ENCODE data around the gene BRINP2. TPM values are rescaled to one million over a fixed set of nuclear protein-coding genes. Genes with fewer than 3 reads are reported as not detected.

Gene BRINP2
- total and polyA plus RNA-seq, 9 donors: 0.02 to 0.70 (median 0.16) TPM; not detected in 3

DNA sequence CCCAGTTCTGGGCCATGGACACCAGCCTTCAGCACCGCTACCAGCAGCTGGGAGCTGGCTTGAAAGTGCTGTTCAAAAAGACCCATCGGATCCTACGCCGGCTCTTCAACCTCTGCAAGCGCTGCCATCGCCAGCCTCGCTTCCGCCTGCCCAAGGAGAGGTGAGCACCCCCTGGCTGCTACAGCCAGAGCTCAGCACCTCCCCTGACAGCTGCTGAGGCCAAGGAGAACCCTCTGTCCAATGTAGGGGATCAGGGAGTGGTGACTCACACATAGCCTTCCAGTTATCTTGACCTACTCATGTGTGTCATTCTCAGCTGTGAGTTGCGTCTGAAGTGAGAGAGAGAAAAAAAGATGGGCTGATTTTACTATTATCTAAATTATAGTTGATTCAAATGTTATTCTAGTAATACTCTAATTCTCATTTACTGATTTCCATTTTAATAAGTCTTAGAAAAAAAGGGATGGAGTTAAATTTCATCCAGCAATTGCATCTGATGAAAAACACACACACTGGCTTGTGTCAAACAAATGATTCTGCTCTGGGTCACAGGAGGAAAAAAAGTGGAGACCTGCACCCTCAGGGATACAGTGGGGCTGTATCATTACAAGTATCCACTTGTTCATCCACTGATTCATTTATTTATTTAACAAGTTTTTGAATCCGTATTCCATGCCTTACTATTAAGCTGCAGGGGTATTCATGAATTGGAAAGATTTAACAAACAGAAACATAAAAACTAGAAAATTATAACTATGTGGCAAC, 108.0 kb downstream of the BRINP2 start:
- 90 to 91% (median 90%) methylated on average over 10 of the region's 10 CpGs for WGBS, 3 donors
- no peak overlapping the region for H3K27ac ChIP-seq
- H3K36me3 ChIP-seq: no peaks in the 10 kb centered on the region
- H3K4me3 ChIP-seq: no peak overlapping the region
- intact Hi-C loops (cut with DNase I): no loop called here
- no peaks in the 10 kb centered on the region for H3K27me3 ChIP-seq
- TF ChIP-seq POLR2A (IDR thresholded peaks at IDR 0.05) (no peak), CTCF (IDR thresholded peaks at IDR 0.05) (no peak), EP300 (IDR thresholded peaks at IDR 0.05) (no peak)
- H3K9me3 ChIP-seq: no peaks in the 10 kb centered on the region
- DNase-seq: no peak
- H3K4me1 ChIP-seq (ENCODE audit: insufficient read depth): peaks cover 13% of the 10 kb centered on the region

DNA sequence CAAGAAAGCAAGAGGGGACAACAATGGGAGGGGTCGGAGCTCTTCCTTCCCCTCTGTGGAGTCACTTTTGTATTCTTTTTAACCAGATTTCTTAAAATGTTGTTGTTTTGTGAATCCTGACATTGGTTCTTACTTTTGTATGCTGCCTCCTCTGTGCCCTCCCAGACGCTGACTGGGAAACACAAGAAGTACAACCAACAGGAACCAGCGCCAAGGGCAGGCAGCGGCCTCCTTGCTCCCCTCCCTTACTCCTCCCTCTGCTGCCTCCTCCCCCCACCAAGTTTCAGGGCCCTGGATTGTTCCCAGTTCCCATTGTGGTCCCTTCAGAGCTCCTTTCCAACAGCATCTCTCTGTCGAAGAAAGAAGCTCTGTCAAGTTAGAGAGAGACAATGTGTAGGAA, 111.1 kb downstream of the BRINP2 start:
- no peak overlapping the region for H3K27ac ChIP-seq
- H3K4me1 ChIP-seq (ENCODE audit: insufficient read depth): no peaks in the 10 kb centered on the region
- H3K9me3 ChIP-seq: no peaks in the 10 kb centered on the region
- TF ChIP-seq CTCF (IDR thresholded peaks at IDR 0.05): no peak
- no peaks in the 10 kb centered on the region for H3K36me3 ChIP-seq
- H3K27me3 ChIP-seq: no peaks in the 10 kb centered on the region
- intact Hi-C loops (cut with DNase I): no loop called here
- WGBS, 3 donors: 71 to 78% (median 74%) methylated on average over 5 of the region's 5 CpGs
- no peak overlapping the region for H3K4me3 ChIP-seq
- DNase-seq: no peak

DNA sequence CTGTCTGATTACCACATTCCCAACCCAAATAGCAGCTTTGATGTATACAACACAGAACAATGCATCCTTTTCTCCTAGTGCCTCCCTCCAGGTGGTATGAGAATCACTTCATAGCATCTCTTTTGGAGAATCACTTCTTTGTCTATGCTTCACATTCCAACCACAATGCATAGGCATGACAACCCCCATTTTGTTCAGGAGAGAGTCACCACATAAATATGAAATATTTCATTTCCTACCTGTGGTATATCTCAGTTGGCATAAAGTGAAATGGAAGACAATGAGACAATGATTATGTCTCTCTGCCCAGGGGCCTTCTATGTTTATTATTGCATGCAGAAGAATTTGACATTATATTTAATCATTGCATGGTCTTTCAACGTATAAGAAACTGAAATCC, 112.2 kb downstream of the BRINP2 start:
- TF ChIP-seq CTCF (IDR thresholded peaks at IDR 0.05) (no peak), POLR2A (IDR thresholded peaks at IDR 0.05) (no peak), EP300 (IDR thresholded peaks at IDR 0.05) (no peak)
- intact Hi-C loops (cut with DNase I): no loop called here
- DNase-seq: no peak
- WGBS, 3 donors: 81 to 89% (median 85%) methylated on average over 1 of the region's 1 CpG
- H3K27ac ChIP-seq: no peak overlapping the region
- no peak overlapping the region for H3K4me3 ChIP-seq
- H3K27me3 ChIP-seq: no peaks in the 10 kb centered on the region
- H3K9me3 ChIP-seq: no peaks in the 10 kb centered on the region
- H3K36me3 ChIP-seq: no peaks in the 10 kb centered on the region
- peaks cover 5% of the 10 kb centered on the region for H3K4me1 ChIP-seq (ENCODE audit: insufficient read depth)

- no peaks in the 10 kb centered on the region for H3K27me3 ChIP-seq
- no peaks in the 10 kb centered on the region for H3K36me3 ChIP-seq
- DNase-seq: no peak
- no peaks in the 10 kb centered on the region for H3K9me3 ChIP-seq
- 95 to 98% (median 95%) methylated on average over 2 of the region's 2 CpGs for WGBS, 3 donors
- H3K4me3 ChIP-seq: no peak overlapping the region
- H3K4me1 ChIP-seq (ENCODE audit: insufficient read depth): peaks cover 6% of the 10 kb centered on the region
- intact Hi-C loops (cut with DNase I): no loop called here
- TF ChIP-seq CTCF (IDR thresholded peaks at IDR 0.05) (no peak), POLR2A (IDR thresholded peaks at IDR 0.05) (no peak), EP300 (IDR thresholded peaks at IDR 0.05) (no peak)
- H3K27ac ChIP-seq: no peak overlapping the region
These were observed 112.6 kb downstream of the BRINP2 start for GRCh38 chr1:177283380-177283779.
